IMR-90 (cell line): ENCODE measurements around the gene MNAT1. TPM values are rescaled to one million over a fixed set of nuclear protein-coding genes. Genes with fewer than 3 reads are reported as not detected.

Experiments used
- ATAC-seq: fragments of 200-7000 bp; cut with Tn5 transposase; 2 replicates; pipeline ENCODE4 v1.9.1; 2020; ENCODE audit warnings: low read depth, mild to moderate bottlenecking, moderate library complexity
- BruUV-seq: library from RNA; stranded (reverse); fragments of 400-500 nt; replicated peaks from 2 replicates; lab custom pipeline; 2021; lab: Mats Ljungman, UMichigan
- CTCF ChIA-PET: fragments of 300-600 bp; formaldehyde crosslinking; extraction: SDS; loops from one replicate; lab custom pipeline; 2021; ENCODE audit warnings: antibody characterized with exemption; lab: Yijun Ruan, JAX
- POLR2A ChIA-PET: fragments of 300-600 bp; sonication (Branson Sonifier 250); formaldehyde crosslinking; loops from one replicate; lab custom pipeline; 2022; ENCODE audit warnings: antibody characterized with exemption; ENCODE audit not compliant: unreplicated experiment; lab: Charles Lee
- DNase-seq: peaks from one replicate; pipeline ENCODE4 v3.0.0; 2013
- H2AFZ ChIP-seq: replicated peaks from 2 replicates; pipeline ENCODE3; 2013; ENCODE audit warnings: low read length, mild to moderate bottlenecking; ENCODE audit not compliant: poor library complexity
- H2AK5ac ChIP-seq: 2 replicates; pipeline ENCODE4 v1.6.1; 2013; ENCODE audit warnings: low read depth, low read length, inconsistent platforms
- H2AK9ac ChIP-seq: replicated peaks from 2 replicates; pipeline ENCODE3; 2013; ENCODE audit warnings: mild to moderate bottlenecking, low read depth, low read length, moderate library complexity; ENCODE audit not compliant: poor library complexity
- H2BK120ac ChIP-seq: 2 replicates; pipeline ENCODE4 v1.6.1; 2013; ENCODE audit warnings: low read depth, low read length, inconsistent platforms
- H2BK15ac ChIP-seq: 3 replicates; pipeline ENCODE4 v1.6.1; 2013; ENCODE audit warnings: low read depth, low read length, inconsistent platforms
- H2BK20ac ChIP-seq: 2 replicates; pipeline ENCODE4 v1.6.1; 2013; ENCODE audit warnings: low read depth, mild to moderate bottlenecking, inconsistent platforms, low read length, moderate library complexity
- H2BK5ac ChIP-seq: 2 replicates; pipeline ENCODE4 v1.6.1; 2013; ENCODE audit warnings: mild to moderate bottlenecking, low read depth, low read length, inconsistent platforms; ENCODE audit not compliant: poor library complexity, severe bottlenecking
- H3K14ac ChIP-seq: replicated peaks from 2 replicates; pipeline ENCODE4 v1.6.1; 2013; ENCODE audit warnings: low read depth, low read length, inconsistent platforms
- H3K18ac ChIP-seq: 2 replicates; pipeline ENCODE4 v1.6.1; 2013; ENCODE audit warnings: low read depth, low read length, control low read depth
- H3K23ac ChIP-seq: 2 replicates; pipeline ENCODE4 v1.6.1; 2013; ENCODE audit warnings: low read depth, low read length, inconsistent platforms
- H3K27ac ChIP-seq: 2 replicates; pipeline ENCODE4 v1.5.1; 2013; ENCODE audit warnings: mild to moderate bottlenecking, control low read depth, low read length; ENCODE audit not compliant: insufficient read depth
- H3K27me3 ChIP-seq: 2 replicates; pipeline ENCODE4 v1.6.1; 2013; ENCODE audit warnings: low read length; ENCODE audit not compliant: control insufficient read depth, insufficient read depth
- H3K36me3 ChIP-seq: 2 replicates; pipeline ENCODE4 v1.6.1; 2013; ENCODE audit warnings: low read length, mixed read lengths; ENCODE audit not compliant: control insufficient read depth, insufficient read depth
- H3K4ac ChIP-seq: 2 replicates; pipeline ENCODE4 v1.6.1; 2013; ENCODE audit warnings: low read depth, low read length, inconsistent platforms
- H3K4me1 ChIP-seq: 2 replicates; pipeline ENCODE4 v1.6.1; 2013; ENCODE audit warnings: low read length, mixed read lengths; ENCODE audit not compliant: control insufficient read depth, insufficient read depth
- H3K4me2 ChIP-seq: 2 replicates; pipeline ENCODE4 v1.6.1; 2013; ENCODE audit warnings: low read depth, mild to moderate bottlenecking, control low read depth, low read length, moderate library complexity
- H3K4me3 ChIP-seq: 2 replicates; pipeline ENCODE4 v1.5.1; 2013; ENCODE audit warnings: low read depth, mild to moderate bottlenecking, control low read depth, low read length, moderate library complexity; ENCODE audit not compliant: insufficient read depth
- H3K56ac ChIP-seq: 2 replicates; pipeline ENCODE4 v1.6.1; 2013; ENCODE audit warnings: low read length, inconsistent platforms; ENCODE audit not compliant: insufficient read depth; ENCODE audit errors: extremely low read depth
- H3K79me1 ChIP-seq, 2 experiments: 2 replicates each; pipeline ENCODE4 v1.6.1; 2013; ENCODE audit warnings: low read length in 2 of 2, inconsistent platforms in 1 of 2, low read depth in 1 of 2
- H3K9ac ChIP-seq: 2 replicates; pipeline ENCODE4 v1.6.1; 2013; ENCODE audit warnings: low read depth, low read length, control low read depth
- H3K9me1 ChIP-seq: 2 replicates; pipeline ENCODE4 v1.6.1; 2013; ENCODE audit warnings: low read length, inconsistent platforms; ENCODE audit not compliant: insufficient read depth
- H3K9me3 ChIP-seq: 2 replicates; pipeline ENCODE4 v1.6.1; 2013; ENCODE audit warnings: low read length; ENCODE audit not compliant: control insufficient read depth, insufficient read depth
- H4K20me1 ChIP-seq: 2 replicates; pipeline ENCODE4 v1.6.1; 2013; ENCODE audit warnings: low read length, inconsistent platforms; ENCODE audit not compliant: insufficient read depth
- H4K5ac ChIP-seq: 2 replicates; pipeline ENCODE4 v1.6.1; 2013; ENCODE audit warnings: mild to moderate bottlenecking, low read depth, low read length, control low read depth
- H4K8ac ChIP-seq, 2 experiments: 2 replicates each; pipeline ENCODE4 v1.6.1; 2013; ENCODE audit warnings: low read depth in 2 of 2, low read length in 2 of 2, control low read depth in 1 of 2, inconsistent platforms in 1 of 2
- H4K91ac ChIP-seq: 2 replicates; pipeline ENCODE4 v1.6.1; 2013; ENCODE audit warnings: low read depth, low read length, inconsistent platforms; ENCODE audit not compliant: insufficient read depth
- CTCF ChIP-seq: conservative IDR thresholded peaks from 2 replicates; pipeline ENCODE4 v1.5.1; 2012; ENCODE audit warnings: mild to moderate bottlenecking, low read depth, low read length, improper control_type of control experiment
- MAFK ChIP-seq: IDR thresholded peaks from 2 replicates; pipeline ENCODE4 v1.6.1; 2012; ENCODE audit warnings: low read depth, low read length, improper control_type of control experiment
- WGBS, 2 experiments: methylation state at CpG; one replicate each; pipeline versions ENCODE4 v1.1.5 to v1.1.7; 2013; ENCODE audit warnings: missing lambda C conversion rate in 2 of 2; ENCODE audit not compliant: insufficient read length in 1 of 2; ENCODE audit errors: extremely low coverage in 2 of 2; 5-methylcytosine and 5-hydroxymethylcytosine counted together
- dilution Hi-C: fragments of 300-500 bp; cut with HindIII; formaldehyde crosslinking; loops from one replicate; pipeline ENCODE4 v1.14.3; 2018; ENCODE audit warnings: low sequenced_read_pairs; ENCODE audit not compliant: unreplicated experiment
- in situ Hi-C: fragments of 300-500 bp; cut with MboI; formaldehyde crosslinking; loops from 3 replicates; pipeline ENCODE4 v1.14.3; 2019; ENCODE audit warnings: low sequenced_read_pairs, inconsistent platforms, mixed read lengths
- intact Hi-C: fragments of 100-400 bp; cut with micrococcal nuclease; formaldehyde crosslinking; loops from 2 replicates; pipeline ENCODE4 v1.10.0; 2022
- polyA plus RNA-seq, 3 experiments: library from polyadenylated mRNA; depleted of rRNA; stranded (reverse); fragments of >200 nt; gene quantifications; 2 replicates each; pipeline ENCODE4 v1.2.3, GENCODE V29; 2012; ENCODE audit warnings: low replicate concordance in 1 of 3
- total RNA-seq: library from RNA; depleted of rRNA; stranded (reverse); fragments of >200 nt; gene quantifications from 2 replicates; pipeline ENCODE4 v1.2.3, GENCODE V29; 2012

Gene MNAT1
- total and polyA plus RNA-seq, 2 of the 4 experiments (the other 2 are of a cell fraction) = 48.2 to 53.0 TPM

- Histone ChIP-seq H3K23ac (no peak overlapping the region), H3K79me1 (peaks cover 6 to 15% of the 10 kb centered on the region in 2 experiments; a peak in 2 of 4 replicates), H2BK20ac (no peak overlapping the region), H4K20me1 (no peaks in the 10 kb centered on the region), H4K5ac (no peak overlapping the region), H4K8ac (no peak overlapping the region), H2AK9ac (no peak overlapping the region), H3K36me3 (peaks cover 4% of the 10 kb centered on the region), H2AK5ac (no peak overlapping the region), H3K4ac (no peak overlapping the region), H3K9me3 (no peaks in the 10 kb centered on the region), H3K27me3 (no peaks in the 10 kb centered on the region), H3K4me2 (no peak overlapping the region), H2BK15ac (no peak overlapping the region), H3K56ac (no peak overlapping the region), H2BK5ac (no peak overlapping the region), H3K9me1 (no peaks in the 10 kb centered on the region), H3K4me3 (no peak overlapping the region), H2AFZ (no peak overlapping the region), H2BK120ac (no peak overlapping the region), H3K18ac (no peak overlapping the region), H3K14ac (no peak overlapping the region), H4K91ac (no peak overlapping the region), H3K27ac (no peak overlapping the region), H3K4me1 (peaks cover 4% of the 10 kb centered on the region), H3K9ac (no peak overlapping the region)
- POLR2A ChIA-PET = no interaction called here
- no peak for DNase-seq
- BruUV-seq = no TSS peak
- ATAC-seq = no peak
- WGBS, 2 experiments = no CpG with 5 or more reads among the region's 1 CpG
- TF ChIP-seq MAFK = peak; percentile 59
- no peak for TF ChIP-seq CTCF
- in situ Hi-C loops = no loop called here
- intact Hi-C loops = no loop called here
- dilution Hi-C loops = no loop called here
- CTCF ChIA-PET = no interaction called here
These were observed 143.6 kb downstream of the MNAT1 start for GRCh38 chr14:60878121-60878520.
